Activated T-helper 17 cell treated with anti-CD3 and anti-CD28 coated beads, Interleukin-2, amount 50 U/mL, for 72 hours (primary cell): Measurements from ENCODE around the gene LMO3. TPM values are rescaled to one million over a fixed set of nuclear protein-coding genes. Genes with fewer than 3 reads are reported as not detected.

ENCODE experiments used
- ATAC-seq: fragments of 150-1000 bp; cut with Tn5 transposase; replicated peaks from 2 replicates; pipeline ENCODE4 v1.10.0; 2021; ENCODE audit warnings: mild to moderate bottlenecking, moderate library complexity
- H3K27ac Mint-ChIP-seq: one replicate; pipeline ENCODE4 v1.8.0; 2022; ENCODE audit warnings: mixed read lengths
- H3K27me3 Mint-ChIP-seq: one replicate; pipeline ENCODE4 v1.8.0; 2022; ENCODE audit warnings: mixed read lengths
- H3K36me3 Mint-ChIP-seq: one replicate; pipeline ENCODE4 v1.8.0; 2022; ENCODE audit warnings: low read depth, mild to moderate bottlenecking, mixed read lengths
- H3K4me1 Mint-ChIP-seq: one replicate; pipeline ENCODE4 v1.8.0; 2022; ENCODE audit warnings: mixed read lengths
- H3K4me3 Mint-ChIP-seq: one replicate; pipeline ENCODE4 v1.8.0; 2022; ENCODE audit warnings: mild to moderate bottlenecking, mixed read lengths
- H3K9me3 Mint-ChIP-seq: one replicate; pipeline ENCODE4 v1.8.0; 2022; ENCODE audit warnings: mixed read lengths
- total RNA-seq, 2 donors: library from RNA; stranded (reverse); gene quantifications; one replicate each; pipeline ENCODE4 v1.2.3, GENCODE V29; 2022

The LMO3 gene
- not detected for total RNA-seq

GRCh38 chr12:16606117-16606200, at the start of gene LMO3:
LMO3 (minus strand) TSS chr12:16606162; CDS start chr12:16600860, 5,302 bp downstream.
- Mint-ChIP-seq H3K27me3 (peaks cover 34% of the 10 kb centered on the region), H3K27ac (no peak within 1 kb of the TSS), H3K4me3 (no peak within 1 kb of the TSS), H3K4me1 (no peaks in the 10 kb centered on the region), H3K36me3 (no peaks in the 10 kb centered on the region), H3K9me3 (peaks cover 4% of the 10 kb centered on the region)
- ATAC-seq = no peak

DNA sequence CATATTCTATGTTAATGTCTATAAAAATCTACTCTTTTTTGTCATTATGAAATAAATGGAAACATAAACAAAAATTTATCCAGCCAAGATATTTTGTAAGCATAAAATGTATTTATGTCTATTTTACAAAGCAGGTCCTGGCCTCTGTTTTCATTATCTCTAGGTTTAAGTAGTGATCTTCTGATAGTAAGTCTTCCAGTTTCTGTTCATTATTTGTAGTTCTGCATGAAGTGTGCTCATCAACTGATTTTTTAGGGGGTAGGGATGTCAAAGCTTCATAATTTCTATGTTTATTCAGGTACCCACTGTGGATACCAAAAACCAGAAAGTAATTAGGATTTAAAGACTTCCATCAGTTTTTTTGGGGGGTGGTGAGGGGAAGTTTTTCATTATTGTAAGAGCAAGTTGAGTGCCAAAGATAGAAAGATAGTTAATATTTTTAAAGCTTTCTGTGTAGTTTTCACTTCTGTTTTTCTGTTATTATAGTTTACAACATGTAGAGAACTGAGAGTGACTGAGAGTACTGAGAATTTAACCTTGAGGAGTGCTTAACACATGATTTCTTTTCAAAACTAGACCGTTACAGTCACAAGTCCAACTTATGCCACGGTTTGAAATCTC, 30.6 kb upstream of the LMO3 start:
- Mint-ChIP-seq H3K4me3 (no peak overlapping the region), H3K27me3 (no peaks in the 10 kb centered on the region)

GRCh38 chr12:16634786-16635185, 28.8 kb upstream of the LMO3 start:
- Mint-ChIP-seq H3K4me1 (no peaks in the 10 kb centered on the region), H3K27me3 (no peaks in the 10 kb centered on the region), H3K27ac (no peak overlapping the region), H3K9me3 (peaks cover 3% of the 10 kb centered on the region), H3K36me3 (no peaks in the 10 kb centered on the region), H3K4me3 (no peak overlapping the region)
- no peak for ATAC-seq

More for the DNA sequence above, 30.6 kb upstream of the LMO3 start:
- Mint-ChIP-seq H3K4me1 (no peaks in the 10 kb centered on the region), H3K36me3 (no peaks in the 10 kb centered on the region), H3K9me3 (peaks cover 6% of the 10 kb centered on the region), H3K27ac (no peak overlapping the region)
- no peak for ATAC-seq

- no peaks in the 10 kb centered on the region for H3K36me3 Mint-ChIP-seq
- ATAC-seq = no peak
- no peak overlapping the region for H3K4me3 Mint-ChIP-seq
- H3K27ac Mint-ChIP-seq = no peak overlapping the region
- no peaks in the 10 kb centered on the region for H3K27me3 Mint-ChIP-seq
- H3K4me1 Mint-ChIP-seq = no peaks in the 10 kb centered on the region
- H3K9me3 Mint-ChIP-seq = peaks cover 4% of the 10 kb centered on the region
These were observed 21.0 kb upstream of the LMO3 start for GRCh38 chr12:16626991-16627390.

- Mint-ChIP-seq H3K27ac (no peak overlapping the region), H3K9me3 (peaks cover 9% of the 10 kb centered on the region), H3K4me3 (no peak overlapping the region), H3K36me3 (no peaks in the 10 kb centered on the region), H3K27me3 (no peaks in the 10 kb centered on the region), H3K4me1 (no peaks in the 10 kb centered on the region)
- no peak for ATAC-seq
These were observed 16.4 kb upstream of the LMO3 start for GRCh38 chr12:16622338-16622737.

- no peaks in the 10 kb centered on the region for H3K27me3 Mint-ChIP-seq
- no peaks in the 10 kb centered on the region for H3K4me1 Mint-ChIP-seq
- peaks cover 13% of the 10 kb centered on the region for H3K9me3 Mint-ChIP-seq
- H3K27ac Mint-ChIP-seq = no peak overlapping the region
- H3K4me3 Mint-ChIP-seq = no peak overlapping the region
- no peaks in the 10 kb centered on the region for H3K36me3 Mint-ChIP-seq
- no peak for ATAC-seq
These were observed 13.6 kb upstream of the LMO3 start for GRCh38 chr12:16619537-16619936.

DNA sequence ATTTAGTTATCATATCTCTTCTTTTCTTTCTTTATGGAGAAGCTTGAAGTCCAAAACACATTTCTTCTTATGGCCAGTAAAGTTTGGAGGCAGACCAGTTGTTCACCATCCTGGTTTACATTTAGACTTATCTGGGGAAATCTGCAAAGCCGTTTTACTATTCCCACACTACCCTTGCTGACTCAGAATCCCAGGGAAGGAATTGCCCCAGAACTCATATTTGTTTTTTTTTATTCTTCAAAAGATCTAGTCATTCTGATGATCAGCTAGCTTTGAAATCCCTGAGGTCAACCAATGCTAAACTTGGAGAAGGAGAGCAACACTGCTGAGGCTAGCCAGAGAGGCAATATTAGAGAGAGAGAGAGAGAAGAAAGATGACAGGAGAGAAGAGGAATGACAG, 12.3 kb upstream of the LMO3 start:
- peaks cover 13% of the 10 kb centered on the region for H3K9me3 Mint-ChIP-seq

GRCh38 chr12:16613199-16613598, 7.2 kb upstream of the LMO3 start:
- no peaks in the 10 kb centered on the region for H3K4me1 Mint-ChIP-seq
- no peak overlapping the region for H3K4me3 Mint-ChIP-seq
- ATAC-seq = no peak
- H3K9me3 Mint-ChIP-seq = peaks cover 5% of the 10 kb centered on the region
- peaks cover 4% of the 10 kb centered on the region for H3K27me3 Mint-ChIP-seq
- no peak overlapping the region for H3K27ac Mint-ChIP-seq
- no peaks in the 10 kb centered on the region for H3K36me3 Mint-ChIP-seq

More for the DNA sequence above, 12.3 kb upstream of the LMO3 start:
- Mint-ChIP-seq H3K27me3 (no peaks in the 10 kb centered on the region), H3K4me1 (no peaks in the 10 kb centered on the region), H3K27ac (no peak overlapping the region), H3K36me3 (no peaks in the 10 kb centered on the region), H3K4me3 (no peak overlapping the region)
- no peak for ATAC-seq

DNA sequence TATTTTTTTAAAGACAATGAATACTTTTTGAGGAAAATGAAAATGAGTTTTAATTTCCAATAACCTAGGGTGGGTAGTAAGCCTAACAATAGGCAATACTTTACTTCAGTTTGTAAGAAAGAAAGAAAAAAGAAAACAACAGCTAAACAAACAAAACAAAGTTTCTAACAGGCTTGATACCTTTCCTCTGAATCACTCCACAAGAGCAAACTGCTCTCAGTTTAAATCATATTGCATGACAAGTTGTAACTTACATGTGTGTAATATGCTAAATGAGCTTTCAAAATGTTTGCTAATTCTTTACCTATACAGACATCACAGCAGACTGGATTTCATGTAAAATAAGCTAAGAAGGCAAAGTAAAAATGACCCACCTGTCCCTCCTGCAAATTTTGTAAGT, 6.7 kb upstream of the LMO3 start:
- Mint-ChIP-seq H3K4me3 (no peak overlapping the region), H3K27ac (no peak overlapping the region), H3K4me1 (no peaks in the 10 kb centered on the region), H3K9me3 (peaks cover 4% of the 10 kb centered on the region), H3K27me3 (peaks cover 8% of the 10 kb centered on the region), H3K36me3 (no peaks in the 10 kb centered on the region)
- no peak for ATAC-seq

- Mint-ChIP-seq H3K4me1 (no peaks in the 10 kb centered on the region), H3K9me3 (peaks cover 4% of the 10 kb centered on the region), H3K36me3 (no peaks in the 10 kb centered on the region), H3K4me3 (no peak overlapping the region), H3K27ac (no peak overlapping the region), H3K27me3 (peaks cover 21% of the 10 kb centered on the region)
- ATAC-seq = no peak
These were observed 5.2 kb upstream of the LMO3 start for GRCh38 chr12:16611146-16611545.

GRCh38 chr12:16610743-16611142, 4.8 kb upstream of the LMO3 start:
- ATAC-seq = no peak
- Mint-ChIP-seq H3K27me3 (peaks cover 25% of the 10 kb centered on the region), H3K9me3 (peaks cover 4% of the 10 kb centered on the region), H3K27ac (no peak overlapping the region), H3K36me3 (no peaks in the 10 kb centered on the region), H3K4me1 (no peaks in the 10 kb centered on the region), H3K4me3 (no peak overlapping the region)

DNA sequence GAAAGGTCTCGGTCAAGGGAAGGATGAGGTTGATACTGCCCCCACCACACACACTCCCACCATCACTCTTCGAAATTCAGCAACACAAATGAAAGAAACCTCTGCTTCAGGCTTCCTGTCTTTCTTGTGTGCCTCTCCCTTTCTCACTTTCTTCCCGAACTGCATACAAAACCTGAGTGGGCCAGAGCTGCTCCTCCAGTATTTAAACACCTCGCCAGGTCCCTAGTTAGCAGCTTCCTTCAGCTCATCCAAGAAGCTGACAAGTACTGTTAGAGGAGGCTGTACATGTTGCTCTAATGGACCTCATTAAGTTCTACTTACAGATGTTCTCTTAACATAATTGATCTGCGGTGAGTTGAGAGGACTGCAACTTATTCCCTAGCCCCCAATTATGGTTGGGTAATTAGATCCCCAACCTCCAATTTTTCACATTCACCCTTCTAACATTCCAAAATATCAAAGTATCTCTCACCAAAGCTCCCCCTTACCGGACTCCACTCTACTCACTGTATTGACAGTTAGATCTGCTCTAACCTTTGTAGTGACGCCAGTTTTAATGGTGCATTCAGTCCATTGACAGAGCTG, 4.1 kb upstream of the LMO3 start:
- ATAC-seq = no peak
- no peaks in the 10 kb centered on the region for H3K4me1 Mint-ChIP-seq
- H3K9me3 Mint-ChIP-seq = peaks cover 4% of the 10 kb centered on the region
- H3K4me3 Mint-ChIP-seq = no peak overlapping the region
- peaks cover 27% of the 10 kb centered on the region for H3K27me3 Mint-ChIP-seq
- H3K36me3 Mint-ChIP-seq = no peaks in the 10 kb centered on the region
- no peak overlapping the region for H3K27ac Mint-ChIP-seq

DNA sequence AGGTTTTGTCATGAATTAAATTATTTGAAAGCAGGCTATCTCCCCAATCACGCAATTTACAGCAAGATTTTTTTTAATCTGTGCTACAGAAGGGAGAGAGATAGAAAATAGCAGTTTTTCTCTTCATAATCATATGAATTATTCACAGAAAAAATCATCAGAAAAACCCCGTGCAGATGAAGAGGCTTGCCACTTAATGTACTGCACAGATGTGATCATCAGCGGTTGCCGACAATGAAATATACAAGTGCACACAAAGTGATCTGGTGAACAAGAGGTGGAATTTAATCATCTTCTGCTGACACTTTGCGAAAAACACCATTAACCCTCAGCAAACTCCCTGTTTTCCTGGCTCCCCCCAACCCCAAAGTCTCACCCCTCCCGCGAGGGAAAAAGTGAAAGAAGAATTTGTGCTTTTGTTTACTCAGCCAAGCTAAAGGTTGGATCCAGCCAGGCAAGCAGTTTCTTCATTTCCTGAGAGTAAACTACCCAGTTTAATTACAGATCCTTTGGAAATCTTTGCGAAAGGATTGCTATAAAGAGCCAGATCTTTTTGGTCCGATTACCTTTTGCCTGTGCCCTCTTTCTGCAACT, 3.1 kb upstream of the LMO3 start:
- H3K9me3 Mint-ChIP-seq = peaks cover 4% of the 10 kb centered on the region
- no peaks in the 10 kb centered on the region for H3K36me3 Mint-ChIP-seq
- no peaks in the 10 kb centered on the region for H3K4me1 Mint-ChIP-seq
- peaks cover 31% of the 10 kb centered on the region for H3K27me3 Mint-ChIP-seq
- ATAC-seq = no peak
- no peak overlapping the region for H3K4me3 Mint-ChIP-seq
- H3K27ac Mint-ChIP-seq = no peak overlapping the region

- Mint-ChIP-seq H3K9me3 (peaks cover 4% of the 10 kb centered on the region), H3K36me3 (no peaks in the 10 kb centered on the region), H3K27ac (no peak overlapping the region), H3K4me3 (no peak overlapping the region), H3K27me3 (peaks cover 34% of the 10 kb centered on the region), H3K4me1 (no peaks in the 10 kb centered on the region)
- no peak for ATAC-seq
These were observed 2.2 kb upstream of the LMO3 start for GRCh38 chr12:16607906-16608775.

DNA sequence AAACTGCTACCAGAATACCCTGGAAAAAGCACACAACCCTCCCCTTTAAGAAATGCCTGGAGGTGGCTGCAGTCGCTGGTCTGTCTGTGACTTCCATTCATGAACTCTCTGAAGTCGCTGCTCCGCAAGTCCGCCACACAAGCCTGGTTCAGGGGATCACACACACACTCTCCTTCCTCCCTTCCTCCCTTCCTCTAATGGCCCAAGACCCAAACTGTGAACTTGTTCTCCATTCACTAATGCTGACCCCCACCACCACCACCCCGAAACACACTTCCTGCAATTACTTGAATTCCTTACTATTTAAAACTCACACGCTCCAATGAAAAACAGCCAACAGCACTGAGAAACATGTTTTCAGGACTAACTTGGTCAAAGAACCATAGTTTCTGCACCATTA, 1.0 kb upstream of the LMO3 start:
- Mint-ChIP-seq H3K27me3 (peaks cover 34% of the 10 kb centered on the region), H3K4me3 (no peak overlapping the region)
- no peak for ATAC-seq

More for the DNA sequence above, 1.0 kb upstream of the LMO3 start:
- Mint-ChIP-seq H3K36me3 (no peaks in the 10 kb centered on the region), H3K4me1 (no peaks in the 10 kb centered on the region), H3K9me3 (peaks cover 4% of the 10 kb centered on the region), H3K27ac (no peak overlapping the region)
